Ascending aorta (tissue), 2 donors: ENCODE measurements around the gene SSX4B. TPM values are rescaled to one million over a fixed set of nuclear protein-coding genes. Genes with fewer than 3 reads are reported as not detected.
"Not testable (repeated sequence)": the region's sequence is repeated elsewhere in the genome, so short reads cannot be mapped to it uniquely, and the experiment has no call there.

Experiments
- DNase-seq, 2 donors: peaks; one replicate each; pipeline ENCODE4 v3.0.0-alpha.2; 2019; ENCODE audit warnings: low spot score in 2 of 2
- H3K27ac ChIP-seq, 2 donors: fragments of 200-600 bp; sonication (generic); one replicate each; pipeline ENCODE4 v1.5.1; 2016 to 2017; ENCODE audit warnings: mild to moderate bottlenecking in 1 of 2
- H3K27me3 ChIP-seq: fragments of 200-600 bp; sonication (generic); one replicate; pipeline ENCODE4 v1.5.1; 2017
- H3K36me3 ChIP-seq, 2 donors: fragments of 200-600 bp; sonication (generic); one replicate each; pipeline ENCODE4 v1.5.1; 2016
- H3K4me1 ChIP-seq, 2 donors: fragments of 200-600 bp; sonication (generic); one replicate each; pipeline ENCODE4 v1.5.1; 2016 to 2017; ENCODE audit warnings: mild to moderate bottlenecking in 1 of 2
- H3K4me3 ChIP-seq, 2 donors: fragments of 200-600 bp; sonication (generic); one replicate each; pipeline ENCODE4 v1.5.1; 2016 to 2017; ENCODE audit warnings: mild to moderate bottlenecking in 1 of 2
- H3K9me3 ChIP-seq, 2 donors: fragments of 200-600 bp; sonication (generic); one replicate each; pipeline ENCODE4 v1.5.1; 2016
- CTCF ChIP-seq, 3 experiments: fragments of 200-600 bp in 2 of 3; fragments of 450-650 bp in 1 of 3; sonication (generic) in 2 of 3; IDR thresholded peaks; one replicate each; pipeline ENCODE4 v1.5.1; 2016 to 2019; ENCODE audit warnings: antibody characterized with exemption in 3 of 3, mild to moderate bottlenecking in 1 of 3, moderate library complexity in 1 of 3
- intact Hi-C: fragments of 100-400 bp; cut with DNase I; formaldehyde crosslinking; loops from one replicate; pipeline ENCODE4 v1.15.1; 2023
- total RNA-seq: library from RNA; depleted of rRNA; stranded (reverse); fragments of >200 nt; gene quantifications from one replicate; pipeline ENCODE4 v1.1.0, GENCODE V29; 2016

Gene SSX4B
- not detected for total RNA-seq

GRCh38 chrX:48411860-48412259, at the start of gene SSX4B:
TSS of gene SSX4B (minus strand) at chrX:48411960. CDS start at chrX:48411372, 588 bp downstream.
- H3K4me3 ChIP-seq, DNase-seq, H3K27me3 ChIP-seq, H3K36me3 ChIP-seq, H3K4me1 ChIP-seq, H3K9me3 ChIP-seq, intact Hi-C loops, H3K27ac ChIP-seq: not testable (repeated sequence)

GRCh38 chrX:48460606-48461005, 48.8 kb upstream of the SSX4B start:
- H3K27ac ChIP-seq: no peak overlapping the region
- no peaks in the 10 kb centered on the region for H3K36me3 ChIP-seq
- no peaks in the 10 kb centered on the region for H3K9me3 ChIP-seq
- intact Hi-C loops: no loop called here
- DNase-seq: peak in 1 of 2 donors; percentile 18
- H3K4me1 ChIP-seq: no peaks in the 10 kb centered on the region
- H3K4me3 ChIP-seq: no peak overlapping the region
- no peak for TF ChIP-seq CTCF (IDR thresholded peaks at IDR 0.05)
- H3K27me3 ChIP-seq: no peaks in the 10 kb centered on the region

GRCh38 chrX:48460031-48460430, 48.3 kb upstream of the SSX4B start:
- H3K27ac ChIP-seq: no peak overlapping the region
- no peak for DNase-seq
- H3K4me1 ChIP-seq: no peaks in the 10 kb centered on the region
- no peaks in the 10 kb centered on the region for H3K9me3 ChIP-seq
- intact Hi-C loops: no loop called here
- no peak overlapping the region for H3K4me3 ChIP-seq
- no peaks in the 10 kb centered on the region for H3K27me3 ChIP-seq
- no peak for TF ChIP-seq CTCF (IDR thresholded peaks at IDR 0.05)
- H3K36me3 ChIP-seq: no peaks in the 10 kb centered on the region

GRCh38 chrX:48459483-48459882, 47.7 kb upstream of the SSX4B start:
- intact Hi-C loops: no loop called here
- H3K4me1 ChIP-seq: no peaks in the 10 kb centered on the region
- H3K27ac ChIP-seq: no peak overlapping the region
- H3K4me3 ChIP-seq: no peak overlapping the region
- no peaks in the 10 kb centered on the region for H3K27me3 ChIP-seq
- no peaks in the 10 kb centered on the region for H3K9me3 ChIP-seq
- no peak for TF ChIP-seq CTCF (IDR thresholded peaks at IDR 0.05)
- no peaks in the 10 kb centered on the region for H3K36me3 ChIP-seq
- DNase-seq: no peak

GRCh38 chrX:48458711-48459110, 47.0 kb upstream of the SSX4B start:
- no peak for TF ChIP-seq CTCF (IDR thresholded peaks at IDR 0.05)
- DNase-seq: no peak
- H3K4me3 ChIP-seq: no peak overlapping the region
- no peaks in the 10 kb centered on the region for H3K9me3 ChIP-seq
- H3K27me3 ChIP-seq: no peaks in the 10 kb centered on the region
- H3K27ac ChIP-seq: no peak overlapping the region
- H3K4me1 ChIP-seq: no peaks in the 10 kb centered on the region
- intact Hi-C loops: no loop called here
- no peaks in the 10 kb centered on the region for H3K36me3 ChIP-seq

- H3K27me3 ChIP-seq: no peaks in the 10 kb centered on the region
- no peaks in the 10 kb centered on the region for H3K9me3 ChIP-seq
- TF ChIP-seq CTCF (IDR thresholded peaks at IDR 0.05): no peak
- H3K4me3 ChIP-seq: no peak overlapping the region
- H3K4me1 ChIP-seq: no peaks in the 10 kb centered on the region
- DNase-seq: no peak
- H3K27ac ChIP-seq: no peak overlapping the region
- no peaks in the 10 kb centered on the region for H3K36me3 ChIP-seq
- intact Hi-C loops: no loop called here
Measured at GRCh38 chrX:48456628-48457331, 45.0 kb upstream of the SSX4B start.
